HG03378 (cell line): ENCODE measurements around the gene TAL1.
"Not testable (repeated sequence)": the region's sequence is repeated elsewhere in the genome, so short reads cannot be mapped to it uniquely, and the experiment has no call there.

Source experiments
- ATAC-seq: cut with Tn5 transposase; IDR thresholded peaks from one replicate; pipeline ENCODE4 v1.9.1; 2021; ENCODE audit warnings: mild to moderate bottlenecking, moderate library complexity; ENCODE audit not compliant: unreplicated experiment

The TAL1 gene

DNA sequence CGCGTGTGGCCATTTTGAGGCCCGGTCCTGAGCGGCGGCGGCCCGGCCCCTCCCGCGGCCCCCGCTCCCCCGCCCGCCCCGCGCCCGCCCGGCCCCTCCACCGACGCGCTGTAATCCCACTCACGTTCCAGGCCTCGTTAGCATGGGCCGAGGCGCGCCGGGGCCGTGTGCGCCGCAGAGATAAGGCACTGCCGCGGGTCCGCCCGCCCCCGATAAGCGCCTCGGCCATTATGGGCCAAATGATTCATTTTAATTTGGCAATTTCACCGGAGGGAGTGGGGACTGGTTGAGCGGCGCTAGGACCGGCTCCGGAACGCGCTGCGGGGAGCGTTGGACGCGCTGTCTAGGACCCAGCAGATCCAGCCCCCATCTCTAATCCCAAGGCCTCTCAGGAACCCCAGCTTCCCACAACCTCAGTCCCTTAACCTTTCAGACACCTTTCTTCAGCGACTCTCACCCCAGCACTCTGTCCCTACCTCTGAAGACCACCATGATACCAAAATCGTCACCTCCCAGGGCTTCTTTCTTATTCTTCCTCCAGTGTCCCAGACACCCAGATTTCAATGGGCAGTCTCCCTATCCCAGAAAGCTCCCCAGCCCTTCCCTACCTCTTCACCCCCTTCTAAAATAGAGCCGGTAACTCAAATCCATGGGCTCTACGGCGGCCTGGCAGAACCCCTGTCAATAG is at the start of gene TAL1:
TAL1 (minus strand) TSS at position 39 of the 688 bp plus-strand sequence. CDS start 6,337 bp downstream, outside the sequence.
- ATAC-seq, result no peak

DNA sequence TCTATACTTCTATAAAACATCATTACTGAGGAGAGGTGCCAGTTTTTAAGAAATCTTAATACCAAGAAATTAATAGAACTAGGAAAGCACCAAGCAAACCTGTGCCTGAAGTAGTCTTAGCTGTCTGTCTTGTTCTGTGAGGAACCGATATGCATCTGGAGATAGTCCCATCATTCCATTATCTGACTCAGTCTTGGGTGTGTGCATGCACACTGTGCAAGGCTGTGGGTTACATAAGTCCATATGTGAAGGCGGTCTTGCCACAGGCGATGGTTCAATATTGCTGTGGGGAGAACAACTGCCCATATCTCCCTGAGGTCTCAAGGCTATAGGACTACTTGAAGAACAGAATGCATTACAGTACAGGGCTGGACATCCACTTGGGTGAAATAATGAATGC is 48.1 kb upstream of the TAL1 start:
- ATAC-seq, result no peak

GRCh38 chr1:47276850-47277249 is 44.8 kb upstream of the TAL1 start:
- ATAC-seq, result no peak

DNA sequence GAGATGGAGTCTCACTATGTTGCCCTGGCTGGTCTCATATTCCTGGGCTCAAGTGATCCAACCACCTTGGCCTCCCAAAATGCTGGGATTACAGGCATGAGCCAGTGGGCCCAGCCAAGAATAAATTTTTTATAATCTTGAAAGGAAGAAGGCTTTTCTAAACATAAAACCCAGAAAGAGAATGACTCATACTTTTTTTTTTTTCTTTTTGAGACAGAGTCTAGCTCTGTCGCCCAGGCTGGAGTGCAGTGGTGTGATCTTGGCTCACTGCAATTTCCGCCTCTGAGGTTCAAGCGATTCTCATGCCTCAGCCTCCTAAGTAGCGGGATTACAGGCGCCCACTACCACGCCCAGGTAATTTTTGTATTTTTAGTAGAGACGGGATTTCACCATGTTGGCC is 43.8 kb upstream of the TAL1 start:
- not testable (repeated sequence) for ATAC-seq

- not testable (repeated sequence) for ATAC-seq
Observed at GRCh38 chr1:47265529-47265928, 33.5 kb upstream of the TAL1 start.

GRCh38 chr1:47262787-47263413 is 30.9 kb upstream of the TAL1 start:
- ATAC-seq, result no peak

- no peak for ATAC-seq
Observed at GRCh38 chr1:47257224-47257623, 25.2 kb upstream of the TAL1 start.

DNA sequence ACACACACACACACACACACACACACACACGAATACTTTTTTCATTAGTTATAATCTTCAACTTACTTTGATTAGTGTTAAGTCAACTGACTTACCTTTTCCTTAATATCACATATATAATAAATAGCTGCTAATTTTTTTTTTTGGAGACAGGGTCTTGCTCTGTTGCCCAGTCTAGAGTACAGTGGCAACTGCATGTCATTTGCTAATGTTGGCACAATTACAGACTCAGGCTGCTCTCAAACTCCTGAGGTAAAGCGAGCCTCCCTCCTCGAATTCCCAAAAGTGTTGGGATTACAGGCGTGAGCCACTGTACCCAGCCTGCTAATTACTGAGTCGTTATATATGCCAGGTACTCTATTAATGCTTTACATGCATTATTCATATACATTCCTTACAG is 20.8 kb upstream of the TAL1 start:
- ATAC-seq, result no peak

GRCh38 chr1:47252369-47252768 is 20.3 kb upstream of the TAL1 start:
- no peak for ATAC-seq

GRCh38 chr1:47249755-47250154 is 17.7 kb upstream of the TAL1 start:
- ATAC-seq, result no peak

DNA sequence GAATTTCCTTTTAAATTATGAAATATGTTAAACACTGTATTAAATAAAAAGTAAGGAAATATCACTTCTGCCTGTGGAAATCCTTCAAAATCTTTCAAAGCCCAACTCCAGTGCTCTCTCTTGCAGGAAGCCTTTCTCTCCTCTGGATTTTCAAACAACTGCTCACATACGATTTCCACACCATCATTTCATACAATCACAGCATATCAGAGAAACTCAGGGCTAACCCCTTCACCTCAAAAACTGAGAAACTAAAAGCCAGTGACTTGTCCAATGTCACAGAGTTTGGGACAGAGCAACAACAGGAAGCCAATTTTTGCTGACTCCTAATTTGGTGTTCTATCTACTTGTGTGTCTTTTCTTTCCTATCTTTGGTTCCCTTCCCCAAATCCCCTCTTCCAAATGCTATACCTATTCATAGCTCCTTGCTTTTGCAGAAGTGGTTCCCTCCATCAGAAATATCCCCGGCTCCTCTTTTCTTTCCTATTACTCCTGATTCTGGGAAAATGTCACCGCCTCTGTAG is 12.4 kb upstream of the TAL1 start:
- ATAC-seq, result no peak

DNA sequence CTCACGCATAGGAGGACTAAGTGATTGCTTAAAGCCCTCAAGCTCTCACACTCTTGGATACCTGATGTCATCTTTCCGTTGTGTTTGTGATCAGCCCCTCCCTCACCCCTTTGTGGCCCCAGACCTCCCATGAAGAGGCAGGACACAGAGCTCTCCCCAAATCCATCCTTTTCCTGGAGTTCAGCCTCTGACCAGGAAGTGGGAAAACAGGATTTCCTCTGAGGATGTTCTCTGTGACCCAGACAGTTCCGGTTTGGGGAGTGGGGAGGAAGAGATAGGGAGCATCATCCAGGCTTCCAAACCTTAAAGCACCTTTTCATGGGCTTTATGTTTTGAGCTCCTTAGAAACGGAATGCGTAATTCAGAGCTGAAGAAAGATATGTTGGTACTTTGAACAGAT is 11.9 kb upstream of the TAL1 start:
- ATAC-seq, result no peak

GRCh38 chr1:47241114-47242113 is 9.4 kb upstream of the TAL1 start:
- no peak for ATAC-seq

- no peak for ATAC-seq
Observed at GRCh38 chr1:47238935-47239592, 7.0 kb upstream of the TAL1 start.

DNA sequence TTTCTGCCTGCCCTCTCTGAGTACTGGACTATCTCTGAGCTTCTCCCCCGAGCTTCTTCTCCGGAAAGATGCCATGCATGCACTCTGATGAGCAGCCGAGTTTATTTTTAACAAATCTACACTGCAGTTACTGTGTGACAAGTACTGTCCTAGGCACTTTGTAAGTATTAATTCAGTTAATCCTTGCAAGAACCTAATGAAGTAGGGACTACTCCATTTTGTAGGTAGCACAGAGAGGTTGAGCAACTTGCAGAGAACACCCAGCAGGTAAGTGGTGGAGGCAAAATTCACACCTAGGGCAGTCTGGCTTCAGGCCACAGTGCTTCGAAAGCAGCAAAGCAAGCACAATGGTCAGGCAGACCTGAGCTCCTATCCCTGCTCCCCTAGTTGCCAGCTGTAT is 3.8 kb upstream of the TAL1 start:
- ATAC-seq, result no peak

- ATAC-seq, result no peak
Observed at GRCh38 chr1:47235241-47235681, 3.2 kb upstream of the TAL1 start.

GRCh38 chr1:47233186-47233585 is 1.2 kb upstream of the TAL1 start:
- ATAC-seq, result no peak

- ATAC-seq, result no peak
Observed at GRCh38 chr1:47231301-47232186, 481 bp downstream of the TAL1 start.

DNA sequence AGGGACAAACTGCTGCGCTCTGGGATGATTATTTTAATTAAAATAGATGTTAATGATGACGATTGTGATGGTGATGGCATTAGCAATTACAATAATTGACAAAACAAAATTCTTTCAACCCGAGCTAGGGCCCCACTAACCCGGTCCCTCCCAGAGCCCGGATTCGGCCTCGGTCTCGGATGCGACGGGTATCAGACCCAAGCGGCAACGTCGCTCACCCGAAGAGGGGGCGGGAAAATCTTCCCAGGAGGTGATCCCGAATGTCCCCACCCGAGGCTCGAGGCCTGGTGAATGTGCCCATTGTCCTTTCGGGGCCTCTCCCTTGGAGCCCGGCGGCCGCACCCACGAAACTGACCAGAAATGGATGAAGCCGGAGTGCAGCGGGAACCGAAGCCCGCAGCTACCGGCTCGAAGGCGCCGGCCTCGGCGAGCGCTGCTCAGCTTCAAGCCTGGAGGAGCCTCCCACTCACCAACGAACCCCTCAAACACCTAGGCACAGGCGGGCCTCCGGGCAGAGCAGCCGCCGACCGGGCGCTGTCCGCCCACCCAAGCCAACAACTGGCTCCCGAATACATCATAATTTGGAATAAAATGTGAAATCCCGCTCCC is 1.2 kb downstream of the TAL1 start:
- no peak for ATAC-seq
